Stomach (tissue), 4 donors: Measurements from ENCODE around the gene SND1.

Source experiments
- CTCF ChIP-seq, 7 experiments: fragments of 450-650 bp in 4 of 7; fragments of 200-600 bp in 3 of 7; sonication (generic) in 3 of 7; IDR thresholded peaks; one replicate each; pipeline ENCODE4 v1.5.1; 2016 to 2019; ENCODE audit warnings: antibody characterized with exemption in 7 of 7, control low read depth in 2 of 7, mild to moderate bottlenecking in 1 of 7
- POLR2A ChIP-seq, 4 donors: fragments of 450-650 bp; IDR thresholded peaks; one replicate each; pipeline ENCODE4 v1.6.1; 2016; ENCODE audit warnings: antibody characterized with exemption in 4 of 4, control low read depth in 2 of 4, mild to moderate bottlenecking in 1 of 4, moderate library complexity in 1 of 4

GRCh38 chr7:128007303-128007680 is 355.3 kb downstream of the SND1 start:
- TF ChIP-seq POLR2A (IDR thresholded peaks at IDR 0.05) (no peak), CTCF (IDR thresholded peaks at IDR 0.05) (no peak)
